Measurements from ENCODE around the gene GLCE. TPM values are rescaled to one million over a fixed set of nuclear protein-coding genes. Genes with fewer than 3 reads are reported as not detected.

Gene GLCE
- total RNA-seq, 1 donor from 2014 or later: 13.6 TPM

DNA sequence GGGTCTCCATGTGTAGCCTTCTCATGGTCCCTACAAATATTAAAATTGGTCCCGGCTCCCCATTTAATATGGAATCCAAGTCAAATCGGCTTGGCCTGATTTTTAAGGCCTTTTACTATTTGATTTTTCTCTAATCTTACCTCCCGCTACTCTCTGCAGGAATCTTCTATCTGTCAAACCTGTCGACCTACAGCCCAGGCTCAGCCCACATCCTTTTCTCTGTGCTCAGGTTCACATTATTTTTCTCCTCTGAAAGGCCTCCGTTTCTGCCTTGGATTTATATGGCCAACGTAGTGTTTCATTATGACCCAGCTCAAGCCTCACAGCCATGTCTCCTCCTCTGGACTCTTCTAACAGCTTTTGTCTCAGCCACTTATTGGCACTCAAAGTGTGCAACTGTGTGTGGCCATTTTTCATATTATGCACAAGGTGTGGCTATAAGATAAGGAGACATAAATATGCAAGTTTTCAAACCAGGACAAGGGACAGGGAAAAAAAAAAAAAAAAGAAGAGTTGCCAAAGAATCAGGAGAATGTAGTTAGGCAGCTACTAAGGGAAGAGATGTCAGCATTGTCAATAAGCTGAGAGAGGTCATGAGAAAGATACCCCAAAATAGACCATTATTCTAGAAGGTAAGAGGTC lies 2.1 kb upstream of the GLCE start:
- Mint-ChIP-seq H3K36me3 (ENCODE audit: low read depth, unreplicated experiment) (no peaks in the 10 kb centered on the region), H3K4me3 (ENCODE audit: unreplicated experiment) (no peak overlapping the region), H3K27me3 (ENCODE audit: low read depth, unreplicated experiment) (no peaks in the 10 kb centered on the region), H3K4me1 (ENCODE audit: low read depth, unreplicated experiment) (peaks cover 18% of the 10 kb centered on the region), H3K27ac (ENCODE audit: unreplicated experiment) (no peak overlapping the region), H3K9me3 (ENCODE audit: unreplicated experiment) (peaks cover 4% of the 10 kb centered on the region)
- H3K4me3 ChIP-seq (ENCODE audit: insufficient read depth, low read depth, low read length): no peak overlapping the region
- no peak overlapping the region for H3K9ac ChIP-seq (ENCODE audit: low read length)
- FAIRE-seq (no peak), DNase-seq (ENCODE audit: low read depth) (no peak)
- no peak overlapping the region for H3K27ac ChIP-seq (ENCODE audit: low read depth, low read length)
- H3K36me3 ChIP-seq (ENCODE audit: insufficient read depth, low read length): no peaks in the 10 kb centered on the region
- TF ChIP-seq CTCF (IDR thresholded peaks at IDR 0.05; ENCODE audit: insufficient read depth, low read depth, low read length) (no peak), EZH2 (IDR thresholded peaks at IDR 0.05; ENCODE audit: insufficient read depth, low read length) (no peak)
- H3K4me2 ChIP-seq (ENCODE audit: low read length): no peak overlapping the region
- peaks cover 17% of the 10 kb centered on the region for H3K4me1 ChIP-seq (ENCODE audit: insufficient read depth, low read length)
- no peak overlapping the region for H2AFZ ChIP-seq (ENCODE audit: low read depth, low read length)
- H3K79me2 ChIP-seq (ENCODE audit: insufficient read depth, low read length): peaks cover 13% of the 10 kb centered on the region
- H4K20me1 ChIP-seq (ENCODE audit: insufficient read depth, low read length): peaks cover 11% of the 10 kb centered on the region
- no peaks in the 10 kb centered on the region for H3K9me3 ChIP-seq (ENCODE audit: insufficient read depth, low read depth, low read length)
- H3K27me3 ChIP-seq (ENCODE audit: insufficient read depth, low read length): no peaks in the 10 kb centered on the region

DNA sequence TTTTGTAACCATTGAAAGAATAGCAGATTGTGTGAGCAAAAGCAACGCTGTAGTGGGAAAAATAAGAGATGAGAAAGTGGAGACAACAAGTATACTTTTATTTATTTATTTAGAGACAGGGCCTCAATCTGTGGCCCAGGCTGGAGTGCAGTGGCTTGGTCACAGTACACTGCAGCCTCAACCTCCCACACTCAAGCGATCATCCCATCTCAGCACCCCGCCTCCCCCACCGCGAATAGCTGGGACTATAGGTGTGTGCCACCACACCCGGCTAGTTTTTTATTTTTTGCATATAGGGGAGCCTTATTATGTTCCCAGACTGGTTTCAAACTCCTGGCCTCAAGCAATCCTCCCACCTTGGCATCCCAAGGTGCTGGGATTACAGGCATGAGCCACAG lies 1.6 kb upstream of the GLCE start:
- Histone ChIP-seq H2AFZ (ENCODE audit: low read depth, low read length) (no peak overlapping the region), H3K9me3 (ENCODE audit: insufficient read depth, low read depth, low read length) (no peaks in the 10 kb centered on the region), H3K27ac (ENCODE audit: low read depth, low read length) (no peak overlapping the region), H3K4me1 (ENCODE audit: insufficient read depth, low read length) (peaks cover 17% of the 10 kb centered on the region), H3K9ac (ENCODE audit: low read length) (no peak overlapping the region), H3K79me2 (ENCODE audit: insufficient read depth, low read length) (peaks cover 14% of the 10 kb centered on the region), H3K36me3 (ENCODE audit: insufficient read depth, low read length) (no peaks in the 10 kb centered on the region), H3K4me2 (ENCODE audit: low read length) (no peak overlapping the region), H3K4me3 (ENCODE audit: insufficient read depth, low read depth, low read length) (no peak overlapping the region), H3K27me3 (ENCODE audit: insufficient read depth, low read length) (no peaks in the 10 kb centered on the region), H4K20me1 (ENCODE audit: insufficient read depth, low read length) (peaks cover 11% of the 10 kb centered on the region)
- peaks cover 18% of the 10 kb centered on the region for H3K4me1 Mint-ChIP-seq (ENCODE audit: low read depth, unreplicated experiment)
- FAIRE-seq (no peak), DNase-seq (ENCODE audit: low read depth) (no peak)
- no peak overlapping the region for H3K27ac Mint-ChIP-seq (ENCODE audit: unreplicated experiment)
- H3K9me3 Mint-ChIP-seq (ENCODE audit: unreplicated experiment): peaks cover under 1% of the 10 kb centered on the region
- H3K4me3 Mint-ChIP-seq (ENCODE audit: unreplicated experiment): no peak overlapping the region
- TF ChIP-seq CTCF (IDR thresholded peaks at IDR 0.05; ENCODE audit: insufficient read depth, low read depth, low read length) (no peak), EZH2 (IDR thresholded peaks at IDR 0.05; ENCODE audit: insufficient read depth, low read length) (no peak)
- H3K36me3 Mint-ChIP-seq (ENCODE audit: low read depth, unreplicated experiment): no peaks in the 10 kb centered on the region
- no peaks in the 10 kb centered on the region for H3K27me3 Mint-ChIP-seq (ENCODE audit: low read depth, unreplicated experiment)

DNA sequence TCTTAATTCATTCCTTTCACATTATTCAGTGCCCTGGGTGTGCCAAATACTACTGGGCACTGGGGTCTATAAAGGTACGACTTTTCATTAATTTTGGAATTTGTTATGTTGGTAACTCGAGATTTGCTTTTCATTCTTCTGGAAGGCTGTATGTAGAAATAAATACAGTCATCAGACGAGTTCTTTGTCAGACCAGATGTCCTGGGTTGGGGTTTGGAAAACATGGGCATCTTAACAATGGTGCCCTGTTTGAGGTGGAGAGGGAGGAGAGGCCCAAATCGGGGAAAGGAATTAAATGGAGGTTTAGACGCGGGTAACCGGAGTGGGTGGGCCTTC lies 662 bp upstream of the GLCE start:
- FAIRE-seq: no peak
- H3K4me2 ChIP-seq (ENCODE audit: low read length): peak overlapping the region; percentile 98
- H3K9ac ChIP-seq (ENCODE audit: low read length): peak overlapping the region; percentile 91
- peak overlapping the region; percentile 99 for H2AFZ ChIP-seq (ENCODE audit: low read depth, low read length)
- H3K27me3 ChIP-seq (ENCODE audit: insufficient read depth, low read length): no peaks in the 10 kb centered on the region
- no peaks in the 10 kb centered on the region for H3K36me3 Mint-ChIP-seq (ENCODE audit: low read depth, unreplicated experiment)
- peak overlapping the region; percentile 97 for H3K4me3 Mint-ChIP-seq (ENCODE audit: unreplicated experiment)
- peak overlapping the region; percentile 15 for H3K27ac ChIP-seq (ENCODE audit: low read depth, low read length)
- no peaks in the 10 kb centered on the region for H3K9me3 Mint-ChIP-seq (ENCODE audit: unreplicated experiment)
- TF ChIP-seq CTCF (IDR thresholded peaks at IDR 0.05; ENCODE audit: insufficient read depth, low read depth, low read length) (no peak), EZH2 (IDR thresholded peaks at IDR 0.05; ENCODE audit: insufficient read depth, low read length) (no peak)
- peaks cover 14% of the 10 kb centered on the region for H3K79me2 ChIP-seq (ENCODE audit: insufficient read depth, low read length)
- no peaks in the 10 kb centered on the region for H3K36me3 ChIP-seq (ENCODE audit: insufficient read depth, low read length)
- H4K20me1 ChIP-seq (ENCODE audit: insufficient read depth, low read length): peaks cover 11% of the 10 kb centered on the region
- H3K4me3 ChIP-seq (ENCODE audit: insufficient read depth, low read depth, low read length): peak overlapping the region; percentile 86
- DNase-seq (ENCODE audit: low read depth): no peak
- H3K4me1 ChIP-seq (ENCODE audit: insufficient read depth, low read length): peaks cover 8% of the 10 kb centered on the region
- H3K27me3 Mint-ChIP-seq (ENCODE audit: low read depth, unreplicated experiment): no peaks in the 10 kb centered on the region
- H3K9me3 ChIP-seq (ENCODE audit: insufficient read depth, low read depth, low read length): no peaks in the 10 kb centered on the region
- H3K27ac Mint-ChIP-seq (ENCODE audit: unreplicated experiment): peak overlapping the region; percentile 62
- peaks cover 9% of the 10 kb centered on the region for H3K4me1 Mint-ChIP-seq (ENCODE audit: low read depth, unreplicated experiment)
